Colonic mucosa (tissue), 4 donors: ENCODE results near the gene EPHB1. TPM values are rescaled to one million over a fixed set of nuclear protein-coding genes. Genes with fewer than 3 reads are reported as not detected.

Experiments
- DNase-seq: peaks from one replicate; pipeline ENCODE4 v3.0.0-alpha.2; 2020
- H3K27ac ChIP-seq: fragments of 200-600 bp; one replicate; pipeline ENCODE4 v1.8.0; 2021
- H3K27me3 ChIP-seq: fragments of 200-600 bp; one replicate; pipeline ENCODE4 v1.8.0; 2021
- H3K36me3 ChIP-seq: fragments of 200-600 bp; one replicate; pipeline ENCODE4 v1.8.0; 2021
- H3K4me1 ChIP-seq: fragments of 200-600 bp; one replicate; pipeline ENCODE4 v1.8.0; 2021; ENCODE audit warnings: mild to moderate bottlenecking
- H3K4me3 ChIP-seq: fragments of 200-600 bp; one replicate; pipeline ENCODE4 v1.8.0; 2021
- H3K9ac ChIP-seq, 2 donors: one replicate each; pipeline ENCODE4 v1.7.0; 2013; ENCODE audit warnings: control low read depth in 2 of 2, low read depth in 2 of 2, low read length in 2 of 2
- H3K9me3 ChIP-seq: fragments of 200-600 bp; one replicate; pipeline ENCODE4 v1.8.0; 2021
- CTCF ChIP-seq: fragments of 200-600 bp; IDR thresholded peaks from one replicate; pipeline ENCODE4 v1.8.0; 2022; ENCODE audit warnings: antibody characterized with exemption, mild to moderate bottlenecking
- intact Hi-C: fragments of 100-400 bp; cut with DNase I; formaldehyde crosslinking; loops from one replicate; pipeline ENCODE4 v1.14.1; 2022
- total RNA-seq, 2 donors: library from RNA; stranded (reverse); fragmentation: NEBNext Ultra II Directional in 1 of 2; extraction: Animal tissue kit (Norgen Biotek cat#: 25700) in 1 of 2; gene quantifications; one replicate each; pipeline ENCODE4 v1.2.1, GENCODE V29; 2021
- donor health status: healthy.
- donor health status: DM: no; HTN: no; CAD: no.
- donor health status: DM: no; HTN: no; CAD: no.

EPHB1 gene
- total RNA-seq, 2 donors from 2014 or later, result 0.40 to 0.74 TPM

- no peak for DNase-seq
- intact Hi-C loops, result no loop called here
- Histone ChIP-seq H3K9ac (no peak overlapping the region), H3K36me3 (no peaks in the 10 kb centered on the region), H3K27me3 (no peaks in the 10 kb centered on the region), H3K4me1 (no peaks in the 10 kb centered on the region), H3K4me3 (no peak overlapping the region), H3K27ac (no peak overlapping the region), H3K9me3 (no peaks in the 10 kb centered on the region)
- no peak for TF ChIP-seq CTCF
Observed at GRCh38 chr3:135009014-135009413, 214.0 kb downstream of the EPHB1 start.

GRCh38 chr3:135012101-135012500 lies 217.0 kb downstream of the EPHB1 start:
- DNase-seq, result no peak
- intact Hi-C loops, result no loop called here

GRCh38 chr3:135013206-135013605 lies 218.1 kb downstream of the EPHB1 start:
- Histone ChIP-seq H3K27me3 (no peaks in the 10 kb centered on the region), H3K4me3 (no peak overlapping the region), H3K9me3 (no peaks in the 10 kb centered on the region), H3K27ac (no peak overlapping the region), H3K36me3 (no peaks in the 10 kb centered on the region), H3K9ac (no peak overlapping the region), H3K4me1 (no peaks in the 10 kb centered on the region)
- intact Hi-C loops, result no loop called here
- DNase-seq, result no peak
- no peak for TF ChIP-seq CTCF

More at GRCh38 chr3:135012101-135012500, 217.0 kb downstream of the EPHB1 start:
- Histone ChIP-seq H3K4me1 (no peaks in the 10 kb centered on the region), H3K36me3 (no peaks in the 10 kb centered on the region), H3K9me3 (no peaks in the 10 kb centered on the region), H3K4me3 (no peak overlapping the region), H3K9ac (no peak overlapping the region), H3K27ac (no peak overlapping the region), H3K27me3 (no peaks in the 10 kb centered on the region)
- TF ChIP-seq CTCF, result no peak

- Histone ChIP-seq H3K36me3 (no peaks in the 10 kb centered on the region), H3K9ac (no peak overlapping the region), H3K27me3 (no peaks in the 10 kb centered on the region), H3K27ac (no peak overlapping the region), H3K9me3 (no peaks in the 10 kb centered on the region), H3K4me3 (no peak overlapping the region), H3K4me1 (no peaks in the 10 kb centered on the region)
- DNase-seq, result no peak
- intact Hi-C loops, result no loop called here
- TF ChIP-seq CTCF, result no peak
Observed at GRCh38 chr3:135014566-135014965, 219.5 kb downstream of the EPHB1 start.

GRCh38 chr3:135017003-135017893 lies 222.2 kb downstream of the EPHB1 start:
- Histone ChIP-seq H3K9ac (no peak overlapping the region), H3K27ac (no peak overlapping the region), H3K4me1 (no peaks in the 10 kb centered on the region), H3K36me3 (no peaks in the 10 kb centered on the region), H3K4me3 (no peak overlapping the region), H3K27me3 (no peaks in the 10 kb centered on the region), H3K9me3 (no peaks in the 10 kb centered on the region)
- TF ChIP-seq CTCF, result no peak
- intact Hi-C loops, result no loop called here
- DNase-seq, result no peak
